K562 (cell line): ENCODE measurements around the gene ARHGAP9. TPM values are rescaled to one million over a fixed set of nuclear protein-coding genes. Genes with fewer than 3 reads are reported as not detected.

Source experiments
- SREBF1 ChIP-seq: fragments of 150-350 bp; IDR thresholded peaks from 2 replicates; pipeline ENCODE4 v1.6.1; 2014; ENCODE audit warnings: antibody characterized with exemption, low read depth, low read length, borderline replicate concordance
- XRCC3 ChIP-seq: fragments of 450-650 bp; IDR thresholded peaks from 2 replicates; pipeline ENCODE4 v1.6.1; 2017; ENCODE audit warnings: mild to moderate bottlenecking, moderate library complexity
- polyA plus RNA-seq, 8 experiments: library from polyadenylated mRNA; depleted of rRNA in 4 of 8; stranded (reverse) in 5 of 8; unstranded in 3 of 8; fragments of >200 nt; fragmentation: Nextera tagmentation in 2 of 8; fragmentation: Illumina TruSeq in 1 of 8; extraction: Ambion mirVana in 2 of 8; extraction: Trizol in 1 of 8; gene quantifications; 2 replicates each; pipeline versions ENCODE4 v1.2.1 to v1.2.3, GENCODE V29; 2011 to 2014; ENCODE audit warnings: inconsistent platforms in 1 of 8, missing spikeins in 1 of 8
- total RNA-seq, 7 experiments: library from RNA; depleted of rRNA in 6 of 7; stranded (reverse); fragments of >200 nt in 6 of 7; fragmentation: Illumina TruSeq in 2 of 7; extraction: Trizol in 2 of 7; gene quantifications; 2 replicates each; pipeline versions ENCODE4 v1.2.1 to v1.2.3, GENCODE V29; 2011 to 2021; ENCODE audit warnings: low replicate concordance in 1 of 7
- TF ChIP-seq, protein P1 (sequence below), 2 experiments: fragments of 450-650 bp; IDR thresholded peaks; 2 replicates each; pipeline ENCODE4 v1.6.1; 2016; ENCODE audit warnings: mild to moderate bottlenecking in 2 of 2, borderline replicate concordance in 1 of 2, low read depth in 1 of 2, moderate library complexity in 1 of 2
- TF ChIP-seq, protein P2 (sequence below): sonication (generic); formaldehyde crosslinking; IDR thresholded peaks from 2 replicates; pipeline ENCODE4 v1.8.0; 2022; ENCODE audit warnings: mild to moderate bottlenecking, missing genetic modification reagents

Gene ARHGAP9
- total and polyA plus RNA-seq, 9 of the 15 experiments (the other 6 are each of a cell fraction or from before 2014, with no cell fraction given), result 1.5 to 10.2 (median 5.1) TPM

DNA sequence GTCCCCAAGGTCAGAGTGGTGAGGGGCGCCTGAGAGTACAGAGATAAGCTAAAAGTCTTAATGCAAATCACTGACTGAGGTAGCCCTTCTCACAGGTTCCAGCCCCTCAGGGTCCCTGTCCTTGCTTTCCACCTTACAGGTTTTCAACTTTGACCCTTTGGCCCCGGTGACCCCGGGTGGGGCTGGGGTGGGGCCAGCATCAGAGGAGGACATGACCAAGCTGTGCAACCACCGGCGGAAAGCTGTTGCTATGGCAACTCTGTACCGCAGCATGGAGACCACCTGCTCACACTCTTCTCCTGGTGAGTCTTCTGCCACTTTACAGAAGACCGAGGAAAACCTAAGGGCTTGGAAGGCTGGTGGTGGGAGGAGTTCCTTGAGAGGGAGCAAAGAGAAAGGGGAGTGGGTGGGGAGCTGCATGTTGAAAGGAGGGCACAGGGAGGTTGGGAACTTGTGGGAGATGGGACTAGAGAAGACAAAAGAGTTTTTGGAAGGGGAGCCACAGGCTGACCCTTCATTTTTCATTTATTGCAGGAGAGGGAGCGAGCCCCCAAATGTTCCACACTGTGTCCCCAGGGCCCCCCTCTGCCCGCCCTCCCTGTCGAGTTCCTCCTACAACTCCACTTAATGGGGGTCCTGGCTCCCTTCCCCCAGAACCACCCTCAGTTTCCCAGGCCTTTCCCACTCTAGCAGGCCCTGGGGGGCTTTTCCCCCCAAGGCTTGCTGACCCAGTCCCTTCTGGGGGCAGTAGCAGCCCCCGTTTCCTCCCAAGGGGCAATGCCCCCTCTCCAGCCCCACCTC, 45.3 kb upstream of the ARHGAP9 start (continued):
- TF ChIP-seq, protein P1, sequence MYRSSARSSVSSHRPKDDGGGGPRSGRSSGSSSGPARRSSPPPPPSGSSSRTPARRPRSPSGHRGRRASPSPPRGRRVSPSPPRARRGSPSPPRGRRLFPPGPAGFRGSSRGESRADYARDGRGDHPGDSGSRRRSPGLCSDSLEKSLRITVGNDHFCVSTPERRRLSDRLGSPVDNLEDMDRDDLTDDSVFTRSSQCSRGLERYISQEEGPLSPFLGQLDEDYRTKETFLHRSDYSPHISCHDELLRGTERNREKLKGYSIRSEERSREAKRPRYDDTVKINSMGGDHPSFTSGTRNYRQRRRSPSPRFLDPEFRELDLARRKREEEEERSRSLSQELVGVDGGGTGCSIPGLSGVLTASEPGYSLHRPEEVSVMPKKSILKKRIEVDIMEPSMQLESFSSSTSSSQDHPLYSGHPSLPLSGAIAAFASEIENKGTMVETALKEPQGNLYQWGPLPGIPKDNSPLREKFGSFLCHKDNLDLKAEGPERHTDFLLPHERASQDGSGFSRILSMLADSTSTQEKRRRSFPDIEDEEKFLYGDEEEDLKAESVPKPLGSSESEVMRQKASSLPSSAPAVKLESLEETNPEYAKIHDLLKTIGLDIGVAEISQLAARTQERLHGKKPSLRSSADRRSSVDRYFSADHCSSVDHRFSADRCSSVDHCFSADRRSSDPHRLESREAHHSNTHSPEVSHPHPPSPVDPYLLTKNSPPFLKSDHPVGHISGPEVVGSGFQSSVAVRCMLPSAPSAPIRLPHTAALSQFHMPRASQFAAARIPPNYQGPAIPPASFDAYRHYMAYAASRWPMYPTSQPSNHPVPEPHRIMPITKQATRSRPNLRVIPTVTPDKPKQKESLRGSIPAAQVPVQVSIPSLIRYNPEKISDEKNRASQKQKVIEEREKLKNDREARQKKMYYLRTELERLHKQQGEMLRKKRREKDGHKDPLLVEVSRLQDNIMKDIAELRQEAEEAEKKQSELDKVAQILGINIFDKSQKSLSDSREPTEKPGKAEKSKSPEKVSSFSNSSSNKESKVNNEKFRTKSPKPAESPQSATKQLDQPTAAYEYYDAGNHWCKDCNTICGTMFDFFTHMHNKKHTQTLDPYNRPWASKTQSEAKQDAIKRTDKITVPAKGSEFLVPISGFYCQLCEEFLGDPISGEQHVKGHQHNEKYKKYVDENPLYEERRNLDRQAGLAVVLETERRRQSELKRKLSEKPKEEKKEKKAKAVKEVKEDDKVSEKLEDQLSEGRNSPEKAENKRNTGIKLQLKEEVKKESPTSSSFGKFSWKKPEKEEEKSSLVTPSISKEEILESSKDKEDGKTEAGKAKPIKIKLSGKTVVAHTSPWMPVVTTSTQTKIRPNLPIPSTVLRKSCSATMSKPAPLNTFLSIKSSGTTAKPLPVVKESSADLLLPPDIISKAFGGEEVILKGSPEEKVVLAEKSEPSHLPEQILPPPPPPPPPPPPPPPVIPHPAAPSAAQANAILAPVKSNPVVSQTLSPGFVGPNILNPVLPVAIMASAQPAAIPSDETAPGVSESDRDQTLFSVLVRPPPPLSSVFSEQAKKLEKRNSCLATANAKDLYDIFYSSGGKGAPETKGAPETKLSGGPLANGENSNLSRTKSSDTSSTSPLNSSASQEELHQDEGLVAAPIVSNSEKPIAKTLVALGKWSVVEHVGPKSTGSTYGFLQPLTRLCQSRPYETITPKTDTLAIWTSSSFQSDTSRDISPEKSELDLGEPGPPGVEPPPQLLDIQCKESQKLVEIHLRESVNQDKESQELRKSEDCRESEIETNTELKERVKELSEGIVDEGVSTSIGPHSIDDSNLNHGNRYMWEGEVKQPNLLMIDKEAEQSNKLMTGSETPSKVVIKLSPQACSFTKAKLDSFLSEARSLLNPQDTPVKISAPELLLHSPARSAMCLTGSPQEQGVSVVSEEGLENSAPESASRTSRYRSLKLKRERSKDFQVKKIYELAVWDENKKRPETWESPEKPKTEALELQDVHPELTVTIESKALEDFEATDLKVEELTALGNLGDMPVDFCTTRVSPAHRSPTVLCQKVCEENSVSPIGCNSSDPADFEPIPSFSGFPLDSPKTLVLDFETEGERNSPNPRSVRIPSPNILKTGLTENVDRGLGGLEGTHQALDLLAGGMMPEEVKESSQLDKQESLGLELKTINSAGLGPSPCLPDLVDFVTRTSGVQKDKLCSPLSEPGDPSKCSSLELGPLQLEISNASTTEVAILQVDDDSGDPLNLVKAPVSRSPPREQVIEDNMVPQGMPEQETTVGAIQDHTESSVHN (IDR thresholded peaks at IDR 0.05; ENCODE audit: borderline replicate concordance in 1 of 2, low read depth in 1 of 2), result no peak
- TF ChIP-seq, protein P2, sequence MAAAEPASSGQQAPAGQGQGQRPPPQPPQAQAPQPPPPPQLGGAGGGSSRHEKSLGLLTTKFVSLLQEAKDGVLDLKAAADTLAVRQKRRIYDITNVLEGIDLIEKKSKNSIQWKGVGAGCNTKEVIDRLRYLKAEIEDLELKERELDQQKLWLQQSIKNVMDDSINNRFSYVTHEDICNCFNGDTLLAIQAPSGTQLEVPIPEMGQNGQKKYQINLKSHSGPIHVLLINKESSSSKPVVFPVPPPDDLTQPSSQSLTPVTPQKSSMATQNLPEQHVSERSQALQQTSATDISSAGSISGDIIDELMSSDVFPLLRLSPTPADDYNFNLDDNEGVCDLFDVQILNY (CRISPR knock-in tag), result no peak
- no peak for TF ChIP-seq SREBF1
- no peak for TF ChIP-seq XRCC3
